DMS 273 treated with DMSO at 0.1 percent for 48 hours (cell line): ENCODE data around the gene ZNF33B.
"Not testable (repeated sequence)": the region's sequence is repeated elsewhere in the genome, so short reads cannot be mapped to it uniquely, and the experiment has no call there.

ENCODE experiments used
- DNase-seq: peaks from one replicate; lab custom pipeline; 2025; lab: John Stamatoyannopoulos, UW

The ZNF33B gene

DNA sequence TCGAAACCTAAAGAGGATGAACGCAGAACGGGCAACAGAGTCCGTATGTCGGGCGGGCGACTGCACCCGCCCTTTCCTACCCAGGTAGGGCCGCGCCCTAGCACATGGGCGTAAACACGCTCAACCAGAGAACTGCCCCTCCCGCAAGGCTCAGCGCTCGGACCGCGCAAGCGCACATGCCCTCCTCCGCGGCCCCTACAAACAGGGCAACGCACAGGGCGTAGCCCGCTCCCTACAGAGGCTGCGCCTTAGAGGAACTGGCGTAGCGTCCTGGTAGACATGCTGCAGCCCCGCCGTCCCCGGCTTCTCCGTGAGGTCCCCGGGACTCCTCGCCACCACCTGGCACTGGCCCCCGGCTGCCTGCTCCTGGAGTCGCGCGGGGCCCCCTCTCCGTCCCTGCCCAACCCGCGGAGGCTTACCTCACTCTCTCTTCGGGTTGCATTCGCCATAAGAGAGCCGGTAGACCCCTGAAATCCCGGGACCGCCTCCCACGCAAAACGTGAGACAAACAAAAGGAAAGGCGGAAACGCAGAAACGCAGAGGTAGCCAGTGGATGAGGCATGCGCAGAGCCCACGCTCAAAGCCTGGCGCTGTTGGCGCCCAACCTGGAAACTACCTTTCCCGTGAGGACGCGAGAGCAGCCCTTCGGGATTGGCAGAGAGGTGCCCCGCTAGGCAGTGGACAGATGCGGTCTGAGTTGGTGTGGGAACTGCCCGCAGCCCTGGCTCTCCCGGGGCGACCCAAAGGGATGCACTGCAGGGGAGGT lies at the start of gene ZNF33B:
Gene ZNF33B, minus strand, starts transcription at position 516 of the 766 bp plus-strand sequence. CDS start 1,642 bp downstream, outside the sequence.
- peak; percentile 73 for DNase-seq

DNA sequence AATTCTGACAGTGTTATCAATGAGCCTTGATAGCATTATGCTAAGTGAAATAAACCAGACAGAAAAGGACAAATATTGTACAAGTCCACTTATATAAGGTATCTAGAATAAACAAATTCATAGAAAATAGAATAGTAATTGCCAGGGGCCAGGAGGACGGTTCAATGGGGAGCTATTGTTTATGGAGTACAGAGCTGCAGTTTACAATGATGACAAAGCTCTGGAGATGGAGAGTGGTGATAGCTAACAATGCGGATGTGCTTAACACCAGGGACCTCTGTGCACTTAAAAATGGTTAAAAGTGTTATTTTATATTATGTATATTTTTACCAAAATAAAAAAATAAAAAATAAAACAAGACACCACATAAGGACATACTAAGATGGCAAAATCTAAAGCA lies 46.1 kb upstream of the ZNF33B start:
- DNase-seq: no peak

DNA sequence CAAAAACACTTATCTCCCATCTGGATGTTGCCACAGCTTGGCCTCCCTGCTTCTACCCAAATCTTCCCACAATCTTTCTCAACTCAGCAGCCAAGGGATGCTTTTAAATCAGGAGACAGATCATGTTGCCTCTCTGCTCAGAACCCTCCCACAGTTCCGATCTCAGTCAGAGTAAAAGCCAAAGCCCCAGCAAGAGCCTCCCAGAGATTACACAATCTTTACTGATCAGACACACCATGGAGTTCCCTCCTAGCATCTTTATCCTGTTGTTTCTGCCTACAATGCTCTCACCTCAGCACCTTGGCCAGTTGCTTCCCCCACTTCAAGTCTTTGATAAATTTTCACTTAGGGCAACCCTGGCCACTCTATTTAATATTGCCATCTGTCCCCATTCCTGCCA lies 41.9 kb upstream of the ZNF33B start:
- DNase-seq: no peak

GRCh38 chr10:42665181-42665979 lies 27.0 kb upstream of the ZNF33B start:
- DNase-seq: not testable (repeated sequence)

DNA sequence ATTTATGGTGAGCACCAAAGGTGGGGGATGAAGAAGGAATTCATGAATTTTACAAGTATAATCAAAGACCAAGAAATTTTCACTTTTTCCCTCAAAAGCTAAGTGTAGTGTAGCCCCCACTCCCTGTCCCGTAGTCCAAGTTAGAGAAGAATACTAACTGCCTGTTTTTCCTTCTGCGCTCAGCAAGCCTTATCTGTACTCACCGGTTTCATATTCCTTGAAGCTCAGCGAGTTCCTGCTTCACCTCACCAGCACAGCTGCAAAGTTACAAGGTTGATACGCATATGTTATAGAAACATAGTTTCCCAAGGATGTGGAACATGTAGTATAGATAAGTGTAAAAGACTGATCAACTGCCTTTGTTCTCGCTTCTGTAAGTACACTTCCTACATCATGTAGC lies 16.0 kb upstream of the ZNF33B start:
- no peak for DNase-seq

DNA sequence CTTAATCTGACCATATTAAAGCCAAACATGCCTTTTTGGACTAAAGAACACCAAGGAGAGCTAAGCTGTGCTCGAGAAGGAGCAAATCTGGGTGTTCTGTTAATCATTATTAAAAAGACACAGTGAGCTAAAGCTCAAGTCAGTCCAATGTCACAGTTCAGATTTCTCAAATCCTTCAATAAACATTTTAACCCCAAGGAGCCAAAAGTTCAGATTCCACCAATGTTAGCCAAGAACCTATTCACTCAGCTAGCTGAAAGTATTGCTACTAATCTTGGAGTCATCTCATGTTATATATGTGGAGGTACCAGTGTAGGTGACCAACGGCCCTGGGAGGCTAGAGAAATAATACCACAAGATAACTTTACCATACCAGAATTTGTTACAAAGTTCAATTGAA lies 14.5 kb upstream of the ZNF33B start:
- DNase-seq: no peak

DNA sequence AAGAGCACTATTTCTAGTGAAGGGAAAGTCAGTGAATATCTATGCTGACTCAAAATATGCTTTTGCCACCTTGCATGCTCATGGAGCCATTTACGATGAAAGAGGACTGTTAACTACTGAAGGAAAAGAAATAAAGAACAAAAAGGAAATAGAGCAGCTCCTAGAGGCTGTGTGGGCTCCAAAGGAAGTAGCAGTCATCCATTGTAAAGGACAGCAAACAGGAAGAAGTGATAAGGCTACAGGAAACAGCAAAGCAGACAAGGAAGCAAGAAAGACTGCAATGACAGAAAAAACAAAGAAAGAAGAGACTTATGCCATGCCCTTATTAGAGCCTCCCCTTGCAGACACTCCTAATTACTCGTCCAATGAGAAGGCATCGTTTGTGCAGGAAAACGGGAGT lies 12.0 kb upstream of the ZNF33B start:
- no peak for DNase-seq

DNA sequence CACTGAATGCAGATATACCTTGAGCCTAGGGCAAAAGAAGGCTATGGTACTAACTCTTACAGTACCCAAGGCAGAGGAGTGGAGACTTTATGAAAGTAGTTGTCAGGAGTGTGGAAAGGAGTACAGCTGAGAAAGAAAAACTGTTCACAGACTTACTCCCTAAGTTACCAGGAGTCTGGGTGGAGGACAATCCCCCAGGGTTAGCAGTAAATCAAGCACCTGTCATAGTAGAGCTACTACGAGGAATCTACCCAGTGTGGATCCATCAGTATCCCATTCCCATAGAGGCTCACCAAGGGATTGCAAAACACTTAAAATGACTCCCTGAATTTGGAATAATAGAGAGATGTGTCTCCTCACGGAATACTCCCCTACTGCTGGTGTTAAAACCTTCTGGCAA lies 10.1 kb upstream of the ZNF33B start:
- no peak for DNase-seq

DNA sequence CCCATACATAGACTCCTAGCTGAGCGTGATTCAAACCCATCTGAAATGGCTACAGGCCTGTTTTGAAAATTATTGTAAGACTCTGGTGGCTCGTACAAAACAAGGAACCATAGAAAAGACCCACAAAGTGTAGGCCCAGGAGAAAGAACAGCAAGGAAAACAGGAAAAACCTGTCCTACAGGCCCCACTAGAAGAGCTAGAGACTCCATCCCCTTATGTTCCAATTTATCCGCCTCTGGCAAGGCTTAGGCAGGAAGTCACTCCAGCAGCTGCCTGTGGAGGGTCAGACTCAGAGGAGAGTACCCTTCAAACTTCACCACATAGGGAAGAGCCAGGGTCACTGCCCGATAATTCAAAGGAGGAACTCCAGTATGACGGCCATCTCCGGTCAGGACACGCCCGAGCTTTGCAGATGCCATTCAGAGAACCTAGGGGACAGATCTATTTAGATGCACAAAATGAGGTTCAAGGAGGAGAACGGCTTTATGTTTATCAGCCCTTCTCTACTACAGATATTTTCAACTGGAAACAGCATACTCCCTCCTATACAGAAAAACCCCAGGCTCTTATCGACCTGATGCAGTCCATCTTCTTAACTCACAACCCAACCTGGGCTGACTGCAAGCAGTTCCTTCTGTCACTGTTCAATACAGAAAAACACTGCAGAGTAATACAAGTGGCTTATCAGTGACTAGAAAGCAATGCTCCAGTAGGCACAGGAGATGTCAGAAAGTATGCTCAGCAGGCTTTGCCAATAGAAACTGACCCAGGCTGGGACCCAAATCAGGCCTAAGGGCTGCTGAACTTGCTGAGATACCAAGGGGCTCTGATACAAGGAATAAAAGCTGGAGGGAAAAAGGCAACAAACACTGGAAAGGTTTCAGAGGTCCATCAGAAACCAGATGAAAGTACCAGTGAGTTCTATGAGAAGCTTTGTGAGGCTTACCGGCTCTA lies 8.6 kb upstream of the ZNF33B start:
- DNase-seq: no peak

GRCh38 chr10:42646214-42646613 lies 7.8 kb upstream of the ZNF33B start:
- DNase-seq: no peak

DNA sequence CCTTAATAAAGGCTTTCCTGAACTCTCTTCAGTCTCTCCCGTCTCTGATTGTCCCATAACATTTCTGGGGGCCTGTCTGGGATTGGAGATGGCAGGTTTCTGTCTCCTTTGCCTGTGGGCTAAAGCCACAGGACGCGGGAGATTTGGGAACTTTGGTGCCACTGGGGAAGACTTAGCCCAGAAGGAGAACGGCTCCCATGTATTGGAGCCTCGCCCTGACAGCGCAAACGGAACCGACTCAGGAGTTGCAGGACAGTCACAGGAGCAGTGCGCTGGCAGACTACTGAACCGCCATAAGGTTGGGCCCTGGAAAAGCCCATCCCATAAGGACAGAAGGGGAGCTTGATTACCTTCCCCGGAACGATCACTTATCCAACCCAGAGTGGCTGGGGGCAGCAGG lies 7.1 kb upstream of the ZNF33B start:
- no peak for DNase-seq

GRCh38 chr10:42645103-42645502 lies 6.7 kb upstream of the ZNF33B start:
- DNase-seq: no peak

- no peak for DNase-seq
These were observed 2.4 kb upstream of the ZNF33B start for GRCh38 chr10:42640610-42641229.

- no peak for DNase-seq
These were observed 476 bp upstream of the ZNF33B start for GRCh38 chr10:42638821-42639270.

DNA sequence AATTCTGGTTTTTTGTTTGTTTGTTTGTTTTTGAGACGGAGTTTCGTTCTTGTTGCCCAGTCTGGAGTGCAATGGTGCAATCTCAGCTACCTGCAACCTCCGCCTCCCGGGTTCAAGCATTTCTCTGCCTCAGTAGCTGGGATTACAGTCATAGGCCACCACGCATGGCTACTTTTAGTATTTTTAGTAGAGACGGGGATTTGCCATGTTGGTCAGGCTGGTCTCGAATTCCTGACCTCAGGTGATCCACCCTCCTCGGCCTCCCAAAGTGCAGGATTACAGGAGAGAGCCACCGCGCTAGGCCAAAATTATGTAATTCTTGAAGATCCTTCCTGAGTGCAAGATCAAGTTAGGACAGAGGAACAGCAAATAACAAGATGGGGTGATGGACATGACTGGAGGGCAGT lies 719 bp downstream of the ZNF33B start:
- no peak for DNase-seq

DNA sequence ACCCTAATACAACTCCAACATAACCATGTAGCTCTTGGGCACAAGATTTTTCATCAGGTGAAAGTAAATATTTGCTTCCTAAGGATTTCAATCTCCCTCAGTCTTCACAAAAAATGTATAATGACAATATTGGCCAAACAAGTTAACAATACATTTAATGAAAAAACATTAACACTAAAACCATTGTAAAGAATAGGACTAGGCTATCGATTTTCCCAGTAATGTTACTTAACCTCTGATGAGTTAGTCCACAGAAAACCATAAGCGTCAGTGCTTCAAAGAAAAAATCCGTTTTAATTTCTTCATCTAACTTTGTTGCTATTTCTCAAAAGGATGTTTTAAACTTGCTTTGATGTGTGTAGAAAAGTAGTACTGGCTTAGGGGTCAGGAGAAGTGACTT lies 1.2 kb downstream of the ZNF33B start:
- no peak for DNase-seq

DNA sequence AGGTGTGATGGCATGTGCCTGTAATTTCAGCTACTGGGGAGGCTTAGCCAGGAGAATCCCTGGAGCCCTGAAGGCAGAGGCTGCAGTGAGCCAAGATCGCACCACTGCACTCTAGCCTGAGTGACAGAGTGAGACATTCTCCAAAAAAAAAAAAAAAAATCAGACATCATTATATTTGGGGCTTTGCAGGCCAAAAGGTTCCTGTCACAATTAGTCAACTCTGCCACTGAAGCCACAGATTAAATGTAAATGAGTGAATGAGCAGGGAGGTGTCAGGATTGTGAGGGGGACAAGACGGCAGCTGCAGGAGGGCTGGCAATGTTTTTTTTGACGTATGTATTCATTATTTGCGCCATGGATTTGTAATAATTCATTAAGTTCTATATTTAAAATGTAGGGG lies 3.3 kb downstream of the ZNF33B start:
- no peak for DNase-seq

DNA sequence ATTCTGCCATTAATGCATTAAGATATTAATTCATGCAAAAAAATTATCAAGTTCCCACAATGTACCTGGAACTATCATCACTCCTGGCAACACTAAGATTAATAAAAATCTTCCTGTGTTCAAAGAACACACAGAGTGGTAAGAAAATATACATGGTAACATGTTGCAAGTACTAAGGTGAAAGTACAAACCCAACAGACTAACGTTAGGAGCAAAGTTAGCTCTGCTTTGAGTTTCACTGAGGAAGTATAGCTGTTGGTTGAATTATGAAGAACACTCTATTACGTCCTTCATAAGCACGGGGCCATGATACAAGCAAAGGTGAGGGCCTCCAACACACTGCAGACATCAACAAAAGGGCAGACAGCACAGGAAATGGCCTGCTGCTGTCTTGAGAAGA lies 5.8 kb downstream of the ZNF33B start:
- DNase-seq: no peak

- DNase-seq: no peak
These were observed 7.7 kb downstream of the ZNF33B start for GRCh38 chr10:42630537-42631134.

DNA sequence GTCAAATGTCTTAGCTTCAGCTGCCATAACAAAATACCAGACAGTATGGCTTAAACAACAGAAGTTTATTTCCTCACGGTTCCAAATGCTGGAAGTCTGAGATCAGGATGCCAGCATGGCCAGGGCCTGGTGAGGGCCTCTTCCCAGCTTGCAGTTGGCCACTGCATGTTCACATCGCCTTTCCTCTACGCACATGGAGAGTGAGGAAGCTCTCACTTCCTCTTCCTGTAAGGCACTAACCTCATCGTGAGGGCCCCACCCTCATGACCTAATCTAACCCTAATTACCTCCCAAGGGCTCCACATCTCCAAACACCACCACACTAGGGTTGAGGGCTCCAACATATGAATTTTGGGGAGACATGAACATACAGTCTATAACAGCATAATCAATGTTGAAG lies 14.4 kb downstream of the ZNF33B start:
- no peak for DNase-seq

- no peak for DNase-seq
These were observed 19.9 kb downstream of the ZNF33B start for GRCh38 chr10:42618424-42618823.
